ENCODE results near the gene OR2T8. TPM values are rescaled to one million over a fixed set of nuclear protein-coding genes. Genes with fewer than 3 reads are reported as not detected.

OR2T8 gene, protein sequence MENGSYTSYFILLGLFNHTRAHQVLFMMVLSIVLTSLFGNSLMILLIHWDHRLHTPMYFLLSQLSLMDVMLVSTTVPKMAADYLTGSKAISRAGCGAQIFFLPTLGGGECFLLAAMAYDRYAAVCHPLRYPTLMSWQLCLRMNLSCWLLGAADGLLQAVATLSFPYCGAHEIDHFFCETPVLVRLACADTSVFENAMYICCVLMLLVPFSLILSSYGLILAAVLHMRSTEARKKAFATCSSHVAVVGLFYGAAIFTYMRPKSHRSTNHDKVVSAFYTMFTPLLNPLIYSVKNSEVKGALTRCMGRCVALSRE
- total RNA-seq: not detected in 2 replicates

DNA sequence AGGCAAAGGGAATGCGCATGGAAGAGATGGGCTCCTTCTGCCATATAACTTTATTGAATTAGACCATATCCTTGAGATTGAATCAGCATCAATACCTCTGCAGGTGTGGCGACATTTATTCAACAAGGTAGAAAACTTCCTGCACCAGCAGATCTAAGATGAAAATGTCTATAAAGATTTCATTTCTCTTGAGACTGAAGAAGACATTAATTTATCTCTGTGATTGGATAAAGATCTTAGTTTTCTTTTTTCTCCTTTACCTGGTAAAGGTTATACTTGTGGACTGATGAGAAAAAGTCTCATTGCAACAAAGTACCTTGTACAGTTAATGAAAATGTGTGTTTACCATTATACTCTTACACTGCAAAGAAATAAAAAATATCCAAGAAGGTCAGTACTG lies at the start of gene OR2T8:
TSS of gene OR2T8 (plus strand) at position 301 of the 400 bp plus-strand sequence. CDS start 766 bp downstream, outside the sequence.

DNA sequence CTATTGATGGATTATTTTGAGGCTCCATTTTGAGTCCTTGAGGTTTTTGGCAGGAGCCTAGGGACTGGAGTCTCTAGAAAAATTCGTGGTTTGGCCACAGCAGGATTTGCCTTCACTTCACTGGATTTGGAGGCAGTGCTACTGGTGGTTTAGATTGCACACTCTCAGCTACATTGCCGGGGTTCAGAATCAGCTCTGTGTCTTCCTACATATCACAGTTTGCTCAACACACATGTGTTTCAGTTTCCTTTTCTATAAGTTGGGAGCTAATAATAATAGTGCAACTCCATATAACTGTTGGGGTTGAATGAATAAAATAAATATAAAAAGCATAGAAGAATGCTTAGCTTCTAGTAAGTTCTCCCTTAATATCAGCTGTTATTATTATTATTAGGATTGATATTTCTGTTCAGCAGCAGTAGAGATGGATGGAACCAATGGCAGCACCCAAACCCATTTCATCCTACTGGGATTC lies 24.9 kb upstream of the OR2T8 start, which contains the start of gene OR2W3:
TSS of gene OR2W3 (plus strand) at position 425 of the 475 bp plus-strand sequence. CDS start at position 425, 0 bp downstream.

DNA sequence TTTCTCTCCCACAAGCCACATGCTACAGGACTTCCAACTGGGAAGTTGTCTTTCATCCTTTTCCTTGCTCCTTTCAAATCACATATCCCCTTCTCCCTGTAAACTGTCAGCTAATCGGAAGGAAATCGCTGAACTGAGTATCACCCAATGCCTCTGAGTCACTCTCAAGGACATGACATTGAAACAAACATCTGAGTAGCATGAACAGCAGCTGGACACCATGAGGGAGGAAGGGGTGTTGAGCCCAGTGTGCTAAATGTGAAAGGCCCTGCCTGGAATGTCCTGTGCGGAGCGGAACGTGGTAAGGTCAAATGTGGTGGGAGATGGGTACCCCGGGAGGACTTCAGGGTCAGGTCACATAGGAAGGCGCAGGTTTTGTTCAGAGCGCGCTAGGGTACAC lies 4.8 kb downstream of the OR2T8 start, which contains the start of gene OR2AJ1:
TSS of gene OR2AJ1 (plus strand) at position 22 of the 400 bp plus-strand sequence. CDS start 8,880 bp downstream, outside the sequence.

DNA sequence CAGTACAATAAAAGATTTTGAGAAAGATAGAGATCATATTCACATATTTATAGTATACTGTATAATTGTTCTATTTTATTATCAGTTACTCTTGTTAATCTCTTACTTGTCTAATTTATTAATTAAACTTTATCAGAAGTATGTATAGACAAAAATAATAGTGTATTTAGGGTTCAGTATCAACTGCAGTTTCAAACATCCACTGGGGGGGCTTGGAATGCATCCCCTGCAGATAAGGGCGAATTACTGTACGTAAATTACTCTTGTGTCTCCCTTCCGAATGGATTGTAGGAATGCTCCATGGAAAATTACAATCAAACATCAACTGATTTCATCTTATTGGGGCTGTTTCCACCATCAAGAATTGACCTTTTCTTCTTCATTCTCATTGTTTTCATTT lies 28.5 kb downstream of the OR2T8 start, which contains the start of gene OR2L8:
TSS of gene OR2L8 (plus strand) at position 301 of the 400 bp plus-strand sequence. CDS start at position 301, 0 bp downstream.

DNA sequence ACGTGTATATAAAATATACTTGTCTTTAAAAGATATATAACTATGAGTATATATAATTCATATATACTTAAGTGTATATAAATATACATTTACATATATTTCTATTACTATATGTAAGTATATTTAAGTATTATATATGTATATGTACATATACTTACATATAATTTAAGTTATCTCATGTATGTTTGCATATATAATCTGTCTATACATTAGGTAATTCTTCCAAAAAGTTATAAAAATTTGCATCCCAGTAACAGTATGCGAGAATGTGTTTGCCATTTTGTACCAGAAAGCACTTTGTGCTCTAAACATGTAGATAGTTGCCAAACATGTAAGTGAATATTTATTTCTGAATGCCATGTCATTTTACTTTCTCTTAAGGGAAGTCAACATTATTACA lies 44.9 kb downstream of the OR2T8 start, which contains the start of gene OR2AK2:
TSS of gene OR2AK2 (plus strand) at position 301 of the 400 bp plus-strand sequence. CDS start 144 bp downstream, outside the sequence.

Other genes with a start within 250 kb of the OR2T8 start
- not detected in 2 replicates for gene OR13G1, start 240.5 kb upstream of the OR2T8 start, total RNA-seq
- gene OR6F1, start 203.6 kb upstream of the OR2T8 start, total RNA-seq: not detected in 2 replicates
- not detected in 2 replicates for gene OR14K1, start 181.6 kb upstream of the OR2T8 start, total RNA-seq
- not detected in 2 replicates for gene OR14A2, start 172.1 kb upstream of the OR2T8 start, total RNA-seq
- gene OR1C1, start 159.7 kb upstream of the OR2T8 start, total RNA-seq: not detected in 2 replicates
- gene OR14A16, start 96.1 kb upstream of the OR2T8 start, total RNA-seq: not detected in 2 replicates
- gene OR11L1, start 78.4 kb upstream of the OR2T8 start, total RNA-seq: not detected in 2 replicates
- gene TRIM58, start 63.1 kb upstream of the OR2T8 start, total RNA-seq: 0.06 TPM in 1 of 2 replicates, not detected in the other
- gene OR2W3, start 24.7 kb upstream of the OR2T8 start, total RNA-seq: not detected in 2 replicates
- gene OR2AJ1, start 4.6 kb downstream of the OR2T8 start, total RNA-seq: not detected in 2 replicates
- 0.31 TPM in 1 of 2 replicates, not detected in the other for gene OR2L8, start 28.6 kb downstream of the OR2T8 start, total RNA-seq
- not detected in 2 replicates for gene OR2AK2, start 45.0 kb downstream of the OR2T8 start, total RNA-seq
- not detected in 2 replicates for gene OR2L5, start 93.4 kb downstream of the OR2T8 start, total RNA-seq
- gene OR2L2, start 109.8 kb downstream of the OR2T8 start, total RNA-seq: not detected in 2 replicates
- gene OR2L3, start 126.6 kb downstream of the OR2T8 start, total RNA-seq: not detected in 2 replicates
- not detected in 2 replicates for gene OR2L13, start 174.9 kb downstream of the OR2T8 start, total RNA-seq
- gene OR2M5, start 224.9 kb downstream of the OR2T8 start, total RNA-seq: not detected in 2 replicates

Measured in bladder microvascular endothelial cell (primary cell).